IMR-90 (cell line): ENCODE measurements around the gene SPATS2L. TPM values are rescaled to one million over a fixed set of nuclear protein-coding genes. Genes with fewer than 3 reads are reported as not detected.
A peak's percentile ranks its signal among the peaks of the same experiment; 100 is the strongest.

Source experiments
- ATAC-seq: fragments of 200-7000 bp; cut with Tn5 transposase; 2 replicates; pipeline ENCODE4 v1.9.1; 2020; ENCODE audit warnings: low read depth, mild to moderate bottlenecking, moderate library complexity
- BruUV-seq: library from RNA; stranded (reverse); fragments of 400-500 nt; replicated peaks from 2 replicates; lab custom pipeline; 2021; lab: Mats Ljungman, UMichigan
- CTCF ChIA-PET: fragments of 300-600 bp; formaldehyde crosslinking; extraction: SDS; loops from one replicate; lab custom pipeline; 2021; ENCODE audit warnings: antibody characterized with exemption; lab: Yijun Ruan, JAX
- POLR2A ChIA-PET: fragments of 300-600 bp; sonication (Branson Sonifier 250); formaldehyde crosslinking; loops from one replicate; lab custom pipeline; 2022; ENCODE audit warnings: antibody characterized with exemption; ENCODE audit not compliant: unreplicated experiment; lab: Charles Lee
- DNase-seq: peaks from one replicate; pipeline ENCODE4 v3.0.0; 2013
- H2AFZ ChIP-seq: replicated peaks from 2 replicates; pipeline ENCODE3; 2013; ENCODE audit warnings: low read length, mild to moderate bottlenecking; ENCODE audit not compliant: poor library complexity
- H2AK5ac ChIP-seq: 2 replicates; pipeline ENCODE4 v1.6.1; 2013; ENCODE audit warnings: low read depth, low read length, inconsistent platforms
- H2AK9ac ChIP-seq: replicated peaks from 2 replicates; pipeline ENCODE3; 2013; ENCODE audit warnings: mild to moderate bottlenecking, low read depth, low read length, moderate library complexity; ENCODE audit not compliant: poor library complexity
- H2BK120ac ChIP-seq: 2 replicates; pipeline ENCODE4 v1.6.1; 2013; ENCODE audit warnings: low read depth, low read length, inconsistent platforms
- H2BK15ac ChIP-seq: 3 replicates; pipeline ENCODE4 v1.6.1; 2013; ENCODE audit warnings: low read depth, low read length, inconsistent platforms
- H2BK20ac ChIP-seq: 2 replicates; pipeline ENCODE4 v1.6.1; 2013; ENCODE audit warnings: low read depth, mild to moderate bottlenecking, inconsistent platforms, low read length, moderate library complexity
- H2BK5ac ChIP-seq: 2 replicates; pipeline ENCODE4 v1.6.1; 2013; ENCODE audit warnings: mild to moderate bottlenecking, low read depth, low read length, inconsistent platforms; ENCODE audit not compliant: poor library complexity, severe bottlenecking
- H3K14ac ChIP-seq: replicated peaks from 2 replicates; pipeline ENCODE4 v1.6.1; 2013; ENCODE audit warnings: low read depth, low read length, inconsistent platforms
- H3K18ac ChIP-seq: 2 replicates; pipeline ENCODE4 v1.6.1; 2013; ENCODE audit warnings: low read depth, low read length, control low read depth
- H3K23ac ChIP-seq: 2 replicates; pipeline ENCODE4 v1.6.1; 2013; ENCODE audit warnings: low read depth, low read length, inconsistent platforms
- H3K27ac ChIP-seq: 2 replicates; pipeline ENCODE4 v1.5.1; 2013; ENCODE audit warnings: mild to moderate bottlenecking, control low read depth, low read length; ENCODE audit not compliant: insufficient read depth
- H3K27me3 ChIP-seq: 2 replicates; pipeline ENCODE4 v1.6.1; 2013; ENCODE audit warnings: low read length; ENCODE audit not compliant: control insufficient read depth, insufficient read depth
- H3K36me3 ChIP-seq: 2 replicates; pipeline ENCODE4 v1.6.1; 2013; ENCODE audit warnings: low read length, mixed read lengths; ENCODE audit not compliant: control insufficient read depth, insufficient read depth
- H3K4ac ChIP-seq: 2 replicates; pipeline ENCODE4 v1.6.1; 2013; ENCODE audit warnings: low read depth, low read length, inconsistent platforms
- H3K4me1 ChIP-seq: 2 replicates; pipeline ENCODE4 v1.6.1; 2013; ENCODE audit warnings: low read length, mixed read lengths; ENCODE audit not compliant: control insufficient read depth, insufficient read depth
- H3K4me2 ChIP-seq: 2 replicates; pipeline ENCODE4 v1.6.1; 2013; ENCODE audit warnings: low read depth, mild to moderate bottlenecking, control low read depth, low read length, moderate library complexity
- H3K4me3 ChIP-seq: 2 replicates; pipeline ENCODE4 v1.5.1; 2013; ENCODE audit warnings: low read depth, mild to moderate bottlenecking, control low read depth, low read length, moderate library complexity; ENCODE audit not compliant: insufficient read depth
- H3K56ac ChIP-seq: 2 replicates; pipeline ENCODE4 v1.6.1; 2013; ENCODE audit warnings: low read length, inconsistent platforms; ENCODE audit not compliant: insufficient read depth; ENCODE audit errors: extremely low read depth
- H3K79me1 ChIP-seq, 2 experiments: 2 replicates each; pipeline ENCODE4 v1.6.1; 2013; ENCODE audit warnings: low read length in 2 of 2, inconsistent platforms in 1 of 2, low read depth in 1 of 2
- H3K9ac ChIP-seq: 2 replicates; pipeline ENCODE4 v1.6.1; 2013; ENCODE audit warnings: low read depth, low read length, control low read depth
- H3K9me1 ChIP-seq: 2 replicates; pipeline ENCODE4 v1.6.1; 2013; ENCODE audit warnings: low read length, inconsistent platforms; ENCODE audit not compliant: insufficient read depth
- H3K9me3 ChIP-seq: 2 replicates; pipeline ENCODE4 v1.6.1; 2013; ENCODE audit warnings: low read length; ENCODE audit not compliant: control insufficient read depth, insufficient read depth
- H4K20me1 ChIP-seq: 2 replicates; pipeline ENCODE4 v1.6.1; 2013; ENCODE audit warnings: low read length, inconsistent platforms; ENCODE audit not compliant: insufficient read depth
- H4K5ac ChIP-seq: 2 replicates; pipeline ENCODE4 v1.6.1; 2013; ENCODE audit warnings: mild to moderate bottlenecking, low read depth, low read length, control low read depth
- H4K8ac ChIP-seq, 2 experiments: 2 replicates each; pipeline ENCODE4 v1.6.1; 2013; ENCODE audit warnings: low read depth in 2 of 2, low read length in 2 of 2, control low read depth in 1 of 2, inconsistent platforms in 1 of 2
- H4K91ac ChIP-seq: 2 replicates; pipeline ENCODE4 v1.6.1; 2013; ENCODE audit warnings: low read depth, low read length, inconsistent platforms; ENCODE audit not compliant: insufficient read depth
- BHLHE40 ChIP-seq: fragments of 150-350 bp; IDR thresholded peaks from 2 replicates; pipeline ENCODE4 v1.6.1; 2016; ENCODE audit warnings: mild to moderate bottlenecking, low read depth, low read length
- CEBPB ChIP-seq: IDR thresholded peaks from 2 replicates; pipeline ENCODE4 v1.6.1; 2012; ENCODE audit warnings: low read depth, low read length, improper control_type of control experiment
- FOS ChIP-seq: fragments of 150-350 bp; IDR thresholded peaks from 2 replicates; pipeline ENCODE4 v1.6.1; 2016; ENCODE audit warnings: low read depth, low read length
- MAZ ChIP-seq: IDR thresholded peaks from 2 replicates; pipeline ENCODE4 v1.6.1; 2012; ENCODE audit warnings: low read depth, mild to moderate bottlenecking, low read length, improper control_type of control experiment, moderate library complexity, borderline replicate concordance
- NFE2L2 ChIP-seq: fragments of 150-350 bp; IDR thresholded peaks from 2 replicates; pipeline ENCODE4 v1.6.1; 2016; ENCODE audit warnings: low read depth, mild to moderate bottlenecking, low read length
- RCOR1 ChIP-seq: IDR thresholded peaks from 2 replicates; pipeline ENCODE4 v1.6.1; 2012; ENCODE audit warnings: mild to moderate bottlenecking, low read length, improper control_type of control experiment; ENCODE audit not compliant: insufficient replicate concordance
- WGBS, 2 experiments: methylation state at CpG; one replicate each; pipeline versions ENCODE4 v1.1.5 to v1.1.7; 2013; ENCODE audit warnings: missing lambda C conversion rate in 2 of 2; ENCODE audit not compliant: insufficient read length in 1 of 2; ENCODE audit errors: extremely low coverage in 2 of 2; 5-methylcytosine and 5-hydroxymethylcytosine counted together
- dilution Hi-C: fragments of 300-500 bp; cut with HindIII; formaldehyde crosslinking; loops from one replicate; pipeline ENCODE4 v1.14.3; 2018; ENCODE audit warnings: low sequenced_read_pairs; ENCODE audit not compliant: unreplicated experiment
- in situ Hi-C: fragments of 300-500 bp; cut with MboI; formaldehyde crosslinking; loops from 3 replicates; pipeline ENCODE4 v1.14.3; 2019; ENCODE audit warnings: low sequenced_read_pairs, inconsistent platforms, mixed read lengths
- intact Hi-C: fragments of 100-400 bp; cut with micrococcal nuclease; formaldehyde crosslinking; loops from 2 replicates; pipeline ENCODE4 v1.10.0; 2022
- polyA plus RNA-seq, 3 experiments: library from polyadenylated mRNA; depleted of rRNA; stranded (reverse); fragments of >200 nt; gene quantifications; 2 replicates each; pipeline ENCODE4 v1.2.3, GENCODE V29; 2012; ENCODE audit warnings: low replicate concordance in 1 of 3
- total RNA-seq: library from RNA; depleted of rRNA; stranded (reverse); fragments of >200 nt; gene quantifications from 2 replicates; pipeline ENCODE4 v1.2.3, GENCODE V29; 2012
- TF ChIP-seq, protein P1 (sequence below): fragments of 150-350 bp; IDR thresholded peaks from 2 replicates; pipeline ENCODE4 v1.6.1; 2016; ENCODE audit warnings: low read depth, mild to moderate bottlenecking, low read length, moderate library complexity, borderline replicate concordance

Gene SPATS2L
- total and polyA plus RNA-seq, 2 of the 4 experiments (the other 2 are of a cell fraction) = 118 to 155 TPM

DNA sequence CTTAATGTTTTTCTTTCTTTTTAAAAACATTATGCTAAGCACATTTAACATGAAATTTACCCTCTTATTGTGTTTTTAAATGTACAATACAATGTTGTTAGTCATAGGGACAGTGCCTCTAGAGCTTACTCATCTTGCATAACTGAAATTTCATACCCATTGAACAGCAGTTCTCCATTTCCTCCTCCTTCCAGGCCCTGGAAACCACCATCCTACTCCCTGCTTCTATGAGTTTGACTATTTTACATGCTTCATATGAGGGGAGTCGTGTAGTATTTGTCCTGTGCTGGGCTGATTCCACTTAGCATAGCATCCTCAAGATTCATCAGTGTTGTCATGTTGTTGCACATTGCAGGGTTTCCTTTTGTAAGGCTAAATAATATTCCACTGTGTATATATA, 92.6 kb downstream of the SPATS2L start:
- Histone ChIP-seq H3K14ac (0 out of 2 replicates have a peak overlapping the region, but pooled peaks have one; percentile 39), H3K9me1 (peaks cover 9% of the 10 kb centered on the region), H3K56ac (no peak overlapping the region), H2AK5ac (0 out of 2 replicates have a peak overlapping the region, but pooled peaks have one; percentile 16), H2BK15ac (0 out of 3 replicates have a peak overlapping the region, but pooled peaks have one; percentile 3), H3K4me2 (no peak overlapping the region; the same call in 1 of the 2 replicates), H3K18ac (peak overlapping the region; percentile 82; the same call in 1 of the 2 replicates), H4K8ac (peak overlapping the region in 1 of 2 experiments; percentile 79; a peak in 2 of 4 replicates), H3K27ac (no peak overlapping the region), H2AFZ (no peak overlapping the region), H2BK5ac (peak overlapping the region; percentile 94), H4K91ac (peak overlapping the region; percentile 23; the same call in 1 of the 2 replicates), H4K20me1 (no peaks in the 10 kb centered on the region), H3K9ac (no peak overlapping the region), H3K4ac (peak overlapping the region; percentile 56; the same call in 1 of the 2 replicates), H2BK120ac (peak overlapping the region; percentile 73), H2BK20ac (peak overlapping the region; percentile 42; the same call in 1 of the 2 replicates), H3K4me3 (no peak overlapping the region), H3K4me1 (peaks cover 10% of the 10 kb centered on the region), H2AK9ac (no peak overlapping the region), H3K9me3 (no peaks in the 10 kb centered on the region; the same call in 1 of the 2 replicates), H4K5ac (peak overlapping the region; percentile 77; the same call in 1 of the 2 replicates), H3K79me1 (peaks cover 40 to 60% of the 10 kb centered on the region in 2 experiments), H3K27me3 (no peaks in the 10 kb centered on the region), H3K36me3 (peaks cover 10% of the 10 kb centered on the region), H3K23ac (0 out of 2 replicates have a peak overlapping the region, but pooled peaks have one; percentile 32)
- whole genome bisulfite sequencing, 2 experiments = no CpG with 5 or more reads among the region's 1 CpG
- CTCF ChIA-PET = no interaction called here
- DNase-seq = peak; percentile 84
- in situ Hi-C loops = no loop called here
- intact Hi-C loops = no loop called here
- TF ChIP-seq FOS = peak; percentile 33; the same call in 1 of the 2 replicates
- no peak for TF ChIP-seq MAZ
- TF ChIP-seq NFE2L2 = no peak
- TF ChIP-seq BHLHE40 = no peak
- TF ChIP-seq, protein P1, sequence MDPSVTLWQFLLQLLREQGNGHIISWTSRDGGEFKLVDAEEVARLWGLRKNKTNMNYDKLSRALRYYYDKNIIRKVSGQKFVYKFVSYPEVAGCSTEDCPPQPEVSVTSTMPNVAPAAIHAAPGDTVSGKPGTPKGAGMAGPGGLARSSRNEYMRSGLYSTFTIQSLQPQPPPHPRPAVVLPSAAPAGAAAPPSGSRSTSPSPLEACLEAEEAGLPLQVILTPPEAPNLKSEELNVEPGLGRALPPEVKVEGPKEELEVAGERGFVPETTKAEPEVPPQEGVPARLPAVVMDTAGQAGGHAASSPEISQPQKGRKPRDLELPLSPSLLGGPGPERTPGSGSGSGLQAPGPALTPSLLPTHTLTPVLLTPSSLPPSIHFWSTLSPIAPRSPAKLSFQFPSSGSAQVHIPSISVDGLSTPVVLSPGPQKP = no peak
- peak; percentile 51; the same call in 1 of the 2 replicates for TF ChIP-seq CEBPB
- peak; percentile 50 for TF ChIP-seq RCOR1
- dilution Hi-C loops = no loop called here
- no TSS peak for BruUV-seq
- POLR2A ChIA-PET = no interaction called here
- ATAC-seq = peak; percentile 79
